22Rv1 (cell line): ENCODE data around the gene EVX1.

Source experiments
- H3K27ac ChIP-seq: fragments of 450-650 bp; 2 replicates; pipeline ENCODE4 v1.5.1; 2017
- ZFX ChIP-seq: fragments of 450-650 bp; IDR thresholded peaks from 2 replicates; pipeline ENCODE4 v1.6.1; 2017; ENCODE audit warnings: antibody characterized with exemption, borderline replicate concordance
- TF ChIP-seq, protein P1 (sequence below): fragments of 450-650 bp; IDR thresholded peaks from 2 replicates; pipeline ENCODE4 v1.5.1; 2017; ENCODE audit warnings: mild to moderate bottlenecking

The EVX1 gene

GRCh38 chr7:27249724-27250556 lies 7.3 kb downstream of the EVX1 start:
- no peak overlapping the region for H3K27ac ChIP-seq
- TF ChIP-seq, protein P1, sequence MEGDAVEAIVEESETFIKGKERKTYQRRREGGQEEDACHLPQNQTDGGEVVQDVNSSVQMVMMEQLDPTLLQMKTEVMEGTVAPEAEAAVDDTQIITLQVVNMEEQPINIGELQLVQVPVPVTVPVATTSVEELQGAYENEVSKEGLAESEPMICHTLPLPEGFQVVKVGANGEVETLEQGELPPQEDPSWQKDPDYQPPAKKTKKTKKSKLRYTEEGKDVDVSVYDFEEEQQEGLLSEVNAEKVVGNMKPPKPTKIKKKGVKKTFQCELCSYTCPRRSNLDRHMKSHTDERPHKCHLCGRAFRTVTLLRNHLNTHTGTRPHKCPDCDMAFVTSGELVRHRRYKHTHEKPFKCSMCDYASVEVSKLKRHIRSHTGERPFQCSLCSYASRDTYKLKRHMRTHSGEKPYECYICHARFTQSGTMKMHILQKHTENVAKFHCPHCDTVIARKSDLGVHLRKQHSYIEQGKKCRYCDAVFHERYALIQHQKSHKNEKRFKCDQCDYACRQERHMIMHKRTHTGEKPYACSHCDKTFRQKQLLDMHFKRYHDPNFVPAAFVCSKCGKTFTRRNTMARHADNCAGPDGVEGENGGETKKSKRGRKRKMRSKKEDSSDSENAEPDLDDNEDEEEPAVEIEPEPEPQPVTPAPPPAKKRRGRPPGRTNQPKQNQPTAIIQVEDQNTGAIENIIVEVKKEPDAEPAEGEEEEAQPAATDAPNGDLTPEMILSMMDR, result no peak
- TF ChIP-seq ZFX, result no peak

- no peak overlapping the region for H3K27ac ChIP-seq
- no peak for TF ChIP-seq ZFX
- TF ChIP-seq, protein P1, result no peak
Measured at GRCh38 chr7:27250557-27251070, 8.0 kb downstream of the EVX1 start.

DNA sequence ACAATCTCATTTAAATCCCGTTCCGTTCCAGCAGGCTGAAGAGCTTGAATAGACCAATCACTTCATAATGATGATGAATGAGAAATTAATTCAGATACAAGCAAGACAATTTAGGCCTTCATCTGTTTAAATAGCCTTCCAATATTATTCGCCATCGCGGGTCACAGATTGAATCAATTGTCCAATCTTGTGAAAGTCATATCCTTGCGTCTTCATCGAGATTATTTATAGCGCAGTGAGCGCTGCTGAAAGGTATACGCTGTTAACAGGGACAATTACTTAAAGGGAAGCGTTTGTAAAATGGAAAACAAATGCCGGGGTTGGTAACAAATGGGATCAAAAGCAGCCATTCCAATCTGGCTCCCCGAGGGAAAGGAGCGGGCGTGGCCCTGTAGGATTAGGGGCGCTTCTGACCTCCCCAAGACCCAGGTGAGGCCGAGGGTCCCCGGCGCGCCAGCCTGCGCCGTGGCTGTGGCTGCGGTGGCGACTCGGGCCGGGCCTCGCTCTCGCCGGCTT lies 8.6 kb downstream of the EVX1 start:
- TF ChIP-seq, protein P1, result no peak
- TF ChIP-seq ZFX, result no peak

GRCh38 chr7:27251652-27252590 lies 9.3 kb downstream of the EVX1 start:
- TF ChIP-seq, protein P1, result no peak
- TF ChIP-seq ZFX, result no peak
- no peak overlapping the region for H3K27ac ChIP-seq

More for the DNA sequence above, 8.6 kb downstream of the EVX1 start:
- no peak overlapping the region for H3K27ac ChIP-seq

- no peak for TF ChIP-seq ZFX
- TF ChIP-seq, protein P1, result no peak
- no peak overlapping the region for H3K27ac ChIP-seq
Measured at GRCh38 chr7:27254625-27255024, 12.0 kb downstream of the EVX1 start.

DNA sequence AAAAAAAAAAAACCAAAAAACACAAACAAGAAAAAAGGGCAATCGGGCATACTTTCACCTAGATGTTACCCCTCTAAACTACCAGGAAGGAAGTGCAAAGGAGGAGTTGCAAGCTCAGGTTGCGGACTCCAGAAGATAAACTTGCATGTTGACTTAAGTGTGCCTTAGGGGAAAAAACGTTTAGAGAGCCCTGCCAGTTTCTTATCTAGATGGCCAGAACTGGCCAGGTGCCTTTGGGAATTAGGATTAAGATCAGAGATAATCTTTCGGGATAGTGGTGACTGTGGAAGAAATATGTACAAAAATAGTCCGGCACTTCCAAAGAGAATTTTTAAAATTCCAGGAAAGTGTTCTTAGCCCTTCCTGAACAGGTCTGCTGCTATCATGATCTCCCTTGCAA lies 17.6 kb downstream of the EVX1 start:
- peak overlapping the region; percentile 68 for H3K27ac ChIP-seq

More for the DNA sequence above, 17.6 kb downstream of the EVX1 start:
- TF ChIP-seq, protein P1, result no peak
- TF ChIP-seq ZFX, result no peak
